Testis (tissue), 3 donors: ENCODE data around the gene EXOC4. TPM values are rescaled to one million over a fixed set of nuclear protein-coding genes. Genes with fewer than 3 reads are reported as not detected.

ENCODE experiments used
- DNase-seq: peaks from one replicate; pipeline ENCODE4 v3.0.0-alpha.2; 2019
- H3K27ac ChIP-seq, 2 donors: fragments of 200-600 bp; sonication (generic); one replicate each; pipeline ENCODE4 v1.5.1; 2019
- H3K27me3 ChIP-seq: fragments of 200-600 bp; sonication (generic); one replicate; pipeline ENCODE4 v1.5.1; 2019
- H3K36me3 ChIP-seq: fragments of 200-600 bp; sonication (generic); one replicate; pipeline ENCODE4 v1.5.1; 2017; ENCODE audit warnings: low read depth; ENCODE audit errors: missing control alignments
- H3K4me1 ChIP-seq: fragments of 200-600 bp; sonication (generic); one replicate; pipeline ENCODE4 v1.5.1; 2019
- H3K4me3 ChIP-seq, 2 donors: fragments of 200-600 bp; sonication (generic); one replicate each; pipeline ENCODE4 v1.5.1; 2017 to 2019
- H3K9me3 ChIP-seq: fragments of 200-600 bp; sonication (generic); one replicate; pipeline ENCODE4 v1.5.1; 2017
- CTCF ChIP-seq, 3 experiments: fragments of 450-650 bp in 2 of 3; fragments of 200-600 bp in 1 of 3; sonication (generic) in 1 of 3; IDR thresholded peaks; one replicate each; pipeline ENCODE4 v1.5.1; 2016 to 2019; ENCODE audit warnings: antibody characterized with exemption in 3 of 3, mild to moderate bottlenecking in 2 of 3, moderate library complexity in 1 of 3
- POLR2A ChIP-seq: fragments of 450-650 bp; IDR thresholded peaks from one replicate; pipeline ENCODE4 v1.6.1; 2017; ENCODE audit warnings: antibody characterized with exemption, mild to moderate bottlenecking, moderate library complexity
- WGBS, 2 donors: methylation state at CpG; one replicate each; pipeline ENCODE4 v1.1.5; 2018; 5-methylcytosine and 5-hydroxymethylcytosine counted together
- intact Hi-C: fragments of 100-400 bp; cut with DNase I; formaldehyde crosslinking; loops from one replicate; pipeline ENCODE4 v1.15.1; 2023; ENCODE audit warnings: low total_unique reads
- polyA plus RNA-seq: library from polyadenylated mRNA; stranded (reverse); fragments of 350-450 nt; fragmentation: Illumina TruSeq; extraction: RNeasy Lipid Tissue Mini Kit (QIAGEN cat#74804); gene quantifications from one replicate; pipeline ENCODE4 v1.2.3, GENCODE V29; 2014; ENCODE audit warnings: low read depth, low replicate concordance; ENCODE audit not compliant: insufficient read depth
- total RNA-seq, 2 donors: library from RNA; depleted of rRNA; stranded (reverse); fragments of >200 nt; gene quantifications; one replicate each; pipeline ENCODE4 v1.2.3, GENCODE V29; 2016

Gene EXOC4
- total and polyA plus RNA-seq, 3 donors from 2014 or later: 47.4 to 169 (median 142) TPM

- TF ChIP-seq CTCF (IDR thresholded peaks at IDR 0.05) (no peak), POLR2A (no peak)
- WGBS, 2 donors: 46 to 48% methylated on average over 2 of the region's 2 CpGs
- DNase-seq: no peak
- Histone ChIP-seq H3K4me3 (no peak overlapping the region), H3K4me1 (no peaks in the 10 kb centered on the region), H3K9me3 (no peaks in the 10 kb centered on the region), H3K27me3 (no peaks in the 10 kb centered on the region), H3K27ac (no peak overlapping the region), H3K36me3 (no peaks in the 10 kb centered on the region)
- intact Hi-C loops: no loop called here
Observed at GRCh38 chr7:133794479-133794878, 541.6 kb downstream of the EXOC4 start.

GRCh38 chr7:133795068-133795665 lies 542.3 kb downstream of the EXOC4 start:
- Histone ChIP-seq H3K27me3 (no peaks in the 10 kb centered on the region), H3K9me3 (no peaks in the 10 kb centered on the region), H3K4me3 (no peak overlapping the region), H3K4me1 (no peaks in the 10 kb centered on the region), H3K27ac (no peak overlapping the region), H3K36me3 (no peaks in the 10 kb centered on the region)
- intact Hi-C loops: no loop called here
- 77 to 78% methylated on average over 2 of the region's 2 CpGs for WGBS, 2 donors
- DNase-seq: no peak
- TF ChIP-seq CTCF (IDR thresholded peaks at IDR 0.05) (no peak), POLR2A (no peak)

- Histone ChIP-seq H3K4me1 (no peaks in the 10 kb centered on the region), H3K27ac (no peak overlapping the region), H3K36me3 (no peaks in the 10 kb centered on the region), H3K9me3 (no peaks in the 10 kb centered on the region), H3K27me3 (no peaks in the 10 kb centered on the region), H3K4me3 (no peak overlapping the region)
- TF ChIP-seq POLR2A: no peak
- TF ChIP-seq CTCF (IDR thresholded peaks at IDR 0.05): no peak
- WGBS, 2 donors: 92 to 93% methylated on average over 11 of the region's 11 CpGs
- intact Hi-C loops: no loop called here
- no peak for DNase-seq
Observed at GRCh38 chr7:133796782-133797745, 544.2 kb downstream of the EXOC4 start.

- TF ChIP-seq POLR2A (no peak), CTCF (IDR thresholded peaks at IDR 0.05) (no peak)
- no peak overlapping the region for H3K4me3 ChIP-seq
- H3K36me3 ChIP-seq: no peaks in the 10 kb centered on the region
- intact Hi-C loops: no loop called here
- H3K9me3 ChIP-seq: no peaks in the 10 kb centered on the region
- DNase-seq: no peak
- no peaks in the 10 kb centered on the region for H3K4me1 ChIP-seq
- WGBS, 2 donors: 83 to 90% methylated on average over 3 of the region's 3 CpGs
- no peaks in the 10 kb centered on the region for H3K27me3 ChIP-seq
- H3K27ac ChIP-seq: no peak overlapping the region
Observed at GRCh38 chr7:133797818-133798520, 545.1 kb downstream of the EXOC4 start.
